Measurements from ENCODE around the gene NCK2. TPM values are rescaled to one million over a fixed set of nuclear protein-coding genes. Genes with fewer than 3 reads are reported as not detected.

The NCK2 gene
- total RNA-seq, 5 donors from 2014 or later (not counting 1 experiment from before 2014, with no cell fraction given) = 97.7 to 154 (median 120) TPM

DNA sequence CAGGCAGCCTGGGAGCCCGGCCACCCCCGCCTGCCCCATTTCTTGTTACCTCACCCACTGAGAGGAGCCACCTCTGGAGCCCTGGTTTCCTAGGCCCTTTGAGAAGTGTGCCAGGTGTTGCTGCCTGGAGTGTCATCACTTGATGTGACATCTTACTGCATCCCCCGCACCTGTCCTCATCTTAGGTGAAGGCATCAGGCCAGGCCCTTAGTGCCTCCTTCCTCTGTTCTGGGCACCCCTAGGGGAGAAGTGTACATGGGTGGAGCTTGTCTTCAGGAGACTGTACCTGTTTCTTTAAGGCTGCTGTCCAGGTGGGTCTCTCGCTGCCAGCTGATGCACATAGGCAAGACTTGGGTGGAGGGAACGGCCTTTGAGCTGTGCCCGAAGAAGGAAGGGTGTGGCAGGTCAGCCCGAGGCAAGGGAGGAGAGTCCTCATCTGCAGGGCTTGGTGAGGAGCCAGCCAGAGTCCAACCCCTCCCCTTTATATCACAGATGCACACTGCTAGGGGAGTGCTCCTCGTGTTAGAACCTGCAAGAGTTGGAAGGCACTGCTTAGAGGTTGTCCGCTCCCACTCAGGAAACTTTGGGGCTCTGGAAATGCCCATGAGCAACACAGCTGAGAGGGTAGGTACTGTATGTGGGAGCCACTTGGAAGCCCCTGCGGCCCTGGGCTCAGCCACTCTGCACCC is 45.9 kb downstream of the NCK2 start:
- Mint-ChIP-seq H3K4me3 (peak overlapping the region; percentile 56 to 73 (median 60)), H3K4me1 (peaks cover 93 to 96% (median 94%) of the 10 kb centered on the region in 3 donors), H3K27ac (peak overlapping the region; percentile 93), H3K9me3 (no peaks in the 10 kb centered on the region), H3K27me3 (no peaks in the 10 kb centered on the region), H3K36me3 (peaks cover 6% of the 10 kb centered on the region)
- Histone ChIP-seq H3K9me3 (no peaks in the 10 kb centered on the region), H3K36me3 (ENCODE audit: control insufficient read depth in 2 of 2, extremely low read depth in 1 of 2, insufficient read depth in 1 of 2, low read length in 1 of 2) (peaks cover 5 to 7% of the 10 kb centered on the region in 2 donors), H3K4me3 (ENCODE audit: control insufficient read depth in 1 of 2, extremely low read depth in 1 of 2, low read length in 1 of 2) (peak overlapping the region in 1 of 2 donors; percentile 24), H3K27me3 (replicated peaks in 1 of 2; ENCODE audit: control insufficient read depth in 2 of 2, extremely low read depth in 1 of 2, insufficient read depth in 2 of 2, low read length in 1 of 2) (no peaks in the 10 kb centered on the region), H3K27ac (ENCODE audit: low read length) (peak overlapping the region; percentile 88), H3K4me1 (ENCODE audit: control insufficient read depth in 1 of 2, extremely low read depth in 1 of 2, insufficient read depth in 2 of 2, low read length in 2 of 2) (peaks cover 68 to 86% of the 10 kb centered on the region in 2 experiments)
- DNase-seq = no peak
- WGBS (ENCODE audit: insufficient coverage) = 22% methylated on average over 4 of the region's 10 CpGs
- ChIA-PET POLR2A (interaction anchor here in 1 of 2 donors (0.5 kb wide), 1 partner anchor 44 kb away, joined by 4 read pairs; no protein-coding TSS in a partner anchor), CTCF (interaction anchor here (0.6 to 6.3 kb wide), 9 partner anchors 7 to 296 kb away, joined by 3 to 48 read pairs (median 6); no protein-coding TSS in a partner anchor)
- peak; percentile 17 to 48 (median 21) for ATAC-seq (replicated peaks in 1 of 4)

DNA sequence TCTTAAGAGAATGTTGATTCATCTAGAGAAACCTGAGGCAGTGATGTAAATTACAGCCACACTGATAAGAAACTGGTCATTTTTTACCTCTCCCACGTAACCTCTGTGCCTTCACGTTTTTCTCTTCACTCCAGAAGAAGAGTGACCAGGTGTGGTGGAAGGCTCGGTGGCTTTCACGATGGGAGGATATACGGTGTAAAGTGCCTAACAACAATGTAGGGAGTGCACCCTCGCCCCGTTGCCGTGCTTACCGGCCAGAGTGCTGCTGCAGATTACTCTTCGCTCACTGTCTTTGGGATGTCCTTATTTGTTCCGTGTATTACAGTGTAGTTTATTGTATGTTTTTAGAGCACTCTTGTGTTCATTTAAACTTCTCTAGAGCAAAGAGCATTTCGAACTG is 46.5 kb downstream of the NCK2 start:
- Histone ChIP-seq H3K4me1 (ENCODE audit: control insufficient read depth in 1 of 2, extremely low read depth in 1 of 2, insufficient read depth in 2 of 2, low read length in 2 of 2) (peaks cover 67 to 86% of the 10 kb centered on the region in 2 experiments), H3K9me3 (no peaks in the 10 kb centered on the region), H3K4me3 (ENCODE audit: control insufficient read depth in 1 of 2, extremely low read depth in 1 of 2, low read length in 1 of 2) (peak overlapping the region in 1 of 2 donors; percentile 24), H3K36me3 (ENCODE audit: control insufficient read depth in 2 of 2, extremely low read depth in 1 of 2, insufficient read depth in 1 of 2, low read length in 1 of 2) (peaks cover 4 to 5% of the 10 kb centered on the region in 2 donors), H3K27ac (ENCODE audit: low read length) (peak overlapping the region; percentile 88), H3K27me3 (replicated peaks in 1 of 2; ENCODE audit: control insufficient read depth in 2 of 2, extremely low read depth in 1 of 2, insufficient read depth in 2 of 2, low read length in 1 of 2) (no peaks in the 10 kb centered on the region)
- peaks cover 93 to 96% (median 94%) of the 10 kb centered on the region in 3 donors for H3K4me1 Mint-ChIP-seq
- H3K27me3 Mint-ChIP-seq = no peaks in the 10 kb centered on the region
- H3K36me3 Mint-ChIP-seq = peaks cover 3% of the 10 kb centered on the region
- H3K27ac Mint-ChIP-seq = peak overlapping the region; percentile 93
- DNase-seq = no peak
- 60% methylated on average over 6 of the region's 12 CpGs for WGBS (ENCODE audit: insufficient coverage)
- no peak for ATAC-seq (replicated peaks in 1 of 4)
- no peaks in the 10 kb centered on the region for H3K9me3 Mint-ChIP-seq
- CTCF ChIA-PET = interaction anchor here (0.8 to 6.3 kb wide), 3 partner anchors 8 to 215 kb away, joined by 3 to 48 read pairs (median 4); no protein-coding TSS in a partner anchor
- POLR2A ChIA-PET = interaction anchor here in 1 of 2 donors (0.6 kb wide), 1 partner anchor 103 kb away, joined by 3 read pairs; no protein-coding TSS in a partner anchor
- H3K4me3 Mint-ChIP-seq = peak overlapping the region; percentile 60 to 73 (median 64)

DNA sequence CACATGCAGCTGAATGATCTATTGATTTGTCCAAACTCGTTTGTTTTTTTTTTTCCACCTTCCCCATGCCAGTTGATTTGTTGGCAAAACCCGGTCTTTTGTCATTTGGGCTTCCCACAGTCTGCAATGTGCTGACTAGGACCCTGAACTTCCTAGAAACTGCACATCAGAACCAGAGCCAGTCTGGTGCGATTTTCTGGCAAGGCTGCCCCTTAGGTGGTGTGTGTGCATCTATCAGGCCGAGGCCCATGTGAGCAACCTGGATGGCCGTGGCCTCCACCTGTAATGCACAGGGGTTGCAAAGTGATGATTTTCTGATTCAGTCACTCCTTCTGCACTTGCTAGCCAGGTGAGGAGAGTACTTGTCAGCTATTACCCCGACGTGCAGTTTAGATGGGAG is 47.8 kb downstream of the NCK2 start:
- H3K4me1 ChIP-seq (ENCODE audit: control insufficient read depth in 1 of 2, extremely low read depth in 1 of 2, insufficient read depth in 2 of 2, low read length in 2 of 2) = peaks cover 67 to 86% of the 10 kb centered on the region in 2 experiments
- H3K36me3 ChIP-seq (ENCODE audit: control insufficient read depth in 2 of 2, extremely low read depth in 1 of 2, insufficient read depth in 1 of 2, low read length in 1 of 2) = peaks cover 0 to 4% of the 10 kb centered on the region in 2 donors
- peak overlapping the region; percentile 88 for H3K27ac ChIP-seq (ENCODE audit: low read length)
- H3K27ac Mint-ChIP-seq = peak overlapping the region; percentile 93
- H3K36me3 Mint-ChIP-seq = peaks cover 3% of the 10 kb centered on the region
- H3K9me3 ChIP-seq = no peaks in the 10 kb centered on the region
- ATAC-seq (replicated peaks in 1 of 4) (no peak), DNase-seq (no peak)
- POLR2A ChIA-PET = no interaction called here
- H3K4me3 Mint-ChIP-seq = peak overlapping the region; percentile 14 to 73 (median 18)
- no peaks in the 10 kb centered on the region for H3K27me3 ChIP-seq (replicated peaks in 1 of 2; ENCODE audit: control insufficient read depth in 2 of 2, extremely low read depth in 1 of 2, insufficient read depth in 2 of 2, low read length in 1 of 2)
- H3K9me3 Mint-ChIP-seq = no peaks in the 10 kb centered on the region
- no peak overlapping the region for H3K4me3 ChIP-seq (ENCODE audit: control insufficient read depth in 1 of 2, extremely low read depth in 1 of 2, low read length in 1 of 2)
- 84% methylated on average over 6 of the region's 7 CpGs for WGBS (ENCODE audit: insufficient coverage)
- H3K4me1 Mint-ChIP-seq = peaks cover 93 to 96% (median 94%) of the 10 kb centered on the region in 3 donors
- H3K27me3 Mint-ChIP-seq = no peaks in the 10 kb centered on the region
- CTCF ChIA-PET = interaction anchor here (0.7 to 1.3 kb wide), 3 partner anchors 10 to 218 kb away, joined by 3 to 4 read pairs (median 3); no protein-coding TSS in a partner anchor

DNA sequence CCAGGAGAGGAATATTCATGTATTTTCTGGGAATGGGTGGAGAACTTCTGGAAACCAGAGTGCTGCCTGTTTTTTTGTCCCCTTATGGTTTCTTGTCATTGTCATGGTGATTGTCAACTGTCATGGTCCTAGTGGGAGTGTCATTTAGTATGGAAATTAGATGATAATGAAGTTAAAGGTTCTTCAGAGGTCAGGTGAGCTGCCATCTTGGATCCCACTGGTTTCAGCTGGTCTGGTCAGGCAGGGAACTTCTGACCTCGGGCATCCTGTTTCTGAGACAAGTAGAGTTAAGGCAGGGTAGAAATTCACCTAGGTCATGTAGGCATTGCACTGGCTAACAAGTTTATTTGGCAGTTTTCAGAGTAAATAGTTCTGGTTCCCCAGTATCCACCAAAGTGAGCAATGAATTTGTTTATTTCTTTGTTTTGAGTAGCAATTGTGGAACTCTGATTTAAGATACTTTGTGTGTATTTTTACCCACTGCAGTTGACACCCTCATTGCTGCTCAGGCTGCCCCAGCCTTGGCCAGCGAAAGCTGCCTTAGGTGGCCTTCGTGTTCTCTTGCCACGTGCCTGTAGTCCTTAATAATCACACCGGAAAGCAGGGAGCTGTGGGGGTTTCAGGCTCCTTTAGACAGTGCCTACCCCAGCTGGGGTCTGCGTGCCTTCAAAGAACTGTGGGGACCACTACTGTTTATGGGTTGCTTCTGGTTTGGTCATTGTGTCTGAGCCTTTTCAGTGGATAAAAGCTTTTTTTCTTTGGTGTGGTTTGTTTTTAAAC is 48.7 kb downstream of the NCK2 start:
- Histone ChIP-seq H3K36me3 (ENCODE audit: control insufficient read depth in 2 of 2, extremely low read depth in 1 of 2, insufficient read depth in 1 of 2, low read length in 1 of 2) (peaks cover 0 to 4% of the 10 kb centered on the region in 2 donors), H3K4me1 (ENCODE audit: control insufficient read depth in 1 of 2, extremely low read depth in 1 of 2, insufficient read depth in 2 of 2, low read length in 2 of 2) (peaks cover 67 to 90% of the 10 kb centered on the region in 2 experiments), H3K27me3 (replicated peaks in 1 of 2; ENCODE audit: control insufficient read depth in 2 of 2, extremely low read depth in 1 of 2, insufficient read depth in 2 of 2, low read length in 1 of 2) (no peaks in the 10 kb centered on the region), H3K4me3 (ENCODE audit: control insufficient read depth in 1 of 2, extremely low read depth in 1 of 2, low read length in 1 of 2) (no peak overlapping the region), H3K27ac (ENCODE audit: low read length) (peak overlapping the region; percentile 88), H3K9me3 (no peaks in the 10 kb centered on the region)
- Mint-ChIP-seq H3K9me3 (no peaks in the 10 kb centered on the region), H3K4me1 (peaks cover 93 to 96% (median 94%) of the 10 kb centered on the region in 3 donors), H3K27ac (peak overlapping the region; percentile 93), H3K36me3 (peaks cover 3% of the 10 kb centered on the region), H3K27me3 (no peaks in the 10 kb centered on the region), H3K4me3 (peak overlapping the region; percentile 24 to 73 (median 49))
- no peak for DNase-seq
- CTCF ChIA-PET = interaction anchor here in 1 of 2 donors (0.8 kb wide), 1 partner anchor 219 kb away, joined by 3 read pairs; no protein-coding TSS in a partner anchor
- 83% methylated on average over 1 of the region's 6 CpGs for WGBS (ENCODE audit: insufficient coverage)
- no peak for ATAC-seq (replicated peaks in 1 of 4)
- POLR2A ChIA-PET = interaction anchor here in 1 of 2 donors (0.6 to 0.7 kb wide), 3 partner anchors 44 to 47 kb away, joined by 4 to 8 read pairs (median 6); no protein-coding TSS in a partner anchor

DNA sequence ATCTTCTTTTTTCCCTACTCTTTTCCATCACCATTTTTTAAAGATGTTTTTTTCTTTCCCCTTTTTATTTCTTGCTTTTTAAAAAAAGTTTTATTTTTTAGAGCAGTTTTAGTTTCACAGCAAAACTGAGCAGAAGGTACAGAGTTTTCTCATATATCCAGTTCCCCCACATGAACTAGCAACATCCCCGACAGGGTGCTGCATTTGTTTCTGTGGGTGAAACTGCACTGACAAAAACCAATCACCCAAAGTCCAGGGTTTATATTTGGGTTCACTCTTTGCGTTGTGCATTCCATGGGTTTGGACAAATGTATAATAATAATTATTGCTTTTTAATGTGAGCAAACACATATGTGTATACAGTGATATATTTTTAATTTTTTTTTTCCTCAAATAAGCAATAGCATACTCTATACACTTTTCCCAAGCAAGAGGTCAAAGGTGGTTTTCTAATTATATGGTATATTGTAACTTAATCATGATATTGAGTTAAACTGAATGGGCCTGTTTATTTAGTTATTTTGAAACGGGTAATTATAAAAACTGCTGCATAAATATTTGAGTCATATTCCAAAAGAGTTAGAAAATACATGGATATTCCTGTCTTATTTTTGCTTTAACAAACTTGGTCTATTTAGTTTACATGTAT is 50.3 kb downstream of the NCK2 start:
- no peaks in the 10 kb centered on the region for H3K9me3 ChIP-seq
- POLR2A ChIA-PET = interaction anchor here in 1 of 2 donors (0.6 kb wide), 1 partner anchor 111 kb away, joined by 3 read pairs; no protein-coding TSS in a partner anchor
- H3K27me3 ChIP-seq (replicated peaks in 1 of 2; ENCODE audit: control insufficient read depth in 2 of 2, extremely low read depth in 1 of 2, insufficient read depth in 2 of 2, low read length in 1 of 2) = no peaks in the 10 kb centered on the region
- peak overlapping the region; percentile 84 for H3K27ac ChIP-seq (ENCODE audit: low read length)
- DNase-seq (no peak), ATAC-seq (replicated peaks in 1 of 4) (no peak)
- peaks cover 91 to 96% (median 95%) of the 10 kb centered on the region in 3 donors for H3K4me1 Mint-ChIP-seq
- H3K4me3 ChIP-seq (ENCODE audit: control insufficient read depth in 1 of 2, extremely low read depth in 1 of 2, low read length in 1 of 2) = peak overlapping the region; percentile 15 to 36
- CTCF ChIA-PET = interaction anchor here (0.6 to 1.6 kb wide), 3 partner anchors 16 to 39 kb away, joined by 3 to 5 read pairs (median 3); no protein-coding TSS in a partner anchor
- H3K36me3 ChIP-seq (ENCODE audit: control insufficient read depth in 2 of 2, extremely low read depth in 1 of 2, insufficient read depth in 1 of 2, low read length in 1 of 2) = peaks cover 0 to 4% of the 10 kb centered on the region in 2 donors
- H3K27me3 Mint-ChIP-seq = no peaks in the 10 kb centered on the region
- peak overlapping the region; percentile 78 to 80 (median 78) for H3K4me3 Mint-ChIP-seq
- peak overlapping the region; percentile 98 to 99 for H3K27ac Mint-ChIP-seq
- H3K4me1 ChIP-seq (ENCODE audit: control insufficient read depth in 1 of 2, extremely low read depth in 1 of 2, insufficient read depth in 2 of 2, low read length in 2 of 2) = peaks cover 81 to 90% of the 10 kb centered on the region in 2 experiments
- H3K36me3 Mint-ChIP-seq = peaks cover 3% of the 10 kb centered on the region
- H3K9me3 Mint-ChIP-seq = no peaks in the 10 kb centered on the region
- WGBS (ENCODE audit: insufficient coverage) = no CpG with 5 or more reads among the region's 3 CpGs
